SK-MEL-5 (cell line): Measurements from ENCODE around the gene THYN1. TPM values are rescaled to one million over a fixed set of nuclear protein-coding genes. Genes with fewer than 3 reads are reported as not detected.
"Not testable (repeated sequence)": the region's sequence is repeated elsewhere in the genome, so short reads cannot be mapped to it uniquely, and the experiment has no call there.

Experiments
- DNase-seq: peaks from one replicate; pipeline ENCODE4 v3.0.0-alpha.2; 2016; ENCODE audit warnings: low read depth, low spot score
- in situ Hi-C: cut with HindIII; loops from 2 replicates; pipeline ENCODE4 v1.10.0; 2016; ENCODE audit warnings: low sequenced_read_pairs, high pct_unique_total_duplicates, low pct_unique_long_range_greater_than_20kb
- total RNA-seq: library from RNA; depleted of rRNA; stranded (reverse); fragments of >200 nt; shearing (Covaris generic); gene quantifications from 2 replicates; pipeline ENCODE4 v1.2.3, GENCODE V29; 2014

Gene THYN1
- total RNA-seq, 1 experiment from 2014 or later, result 25.3 TPM

DNA sequence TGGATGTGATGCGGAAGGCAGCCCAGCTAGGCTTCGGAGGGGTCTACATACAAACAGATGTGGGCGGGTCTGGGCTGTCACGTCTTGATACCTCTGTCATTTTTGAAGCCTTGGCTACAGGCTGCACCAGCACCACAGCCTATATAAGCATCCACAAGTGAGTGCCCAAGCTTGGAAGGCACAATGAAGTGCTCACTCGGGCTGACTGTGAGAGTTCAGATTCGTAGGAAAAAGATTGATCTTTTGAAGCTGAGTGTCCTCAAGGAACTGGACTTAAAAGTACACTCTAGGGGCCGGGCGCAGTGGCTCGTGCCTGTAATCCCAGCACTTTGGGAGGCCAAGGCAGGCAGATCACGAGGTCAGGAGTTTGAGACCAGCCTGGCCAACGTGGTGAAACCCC is 3.9 kb upstream of the THYN1 start:
- no peak for DNase-seq
- in situ Hi-C loops, result no loop called here

- in situ Hi-C loops, DNase-seq: not testable (repeated sequence)
Observed at GRCh38 chr11:134255184-134255561, 2.0 kb upstream of the THYN1 start.

DNA sequence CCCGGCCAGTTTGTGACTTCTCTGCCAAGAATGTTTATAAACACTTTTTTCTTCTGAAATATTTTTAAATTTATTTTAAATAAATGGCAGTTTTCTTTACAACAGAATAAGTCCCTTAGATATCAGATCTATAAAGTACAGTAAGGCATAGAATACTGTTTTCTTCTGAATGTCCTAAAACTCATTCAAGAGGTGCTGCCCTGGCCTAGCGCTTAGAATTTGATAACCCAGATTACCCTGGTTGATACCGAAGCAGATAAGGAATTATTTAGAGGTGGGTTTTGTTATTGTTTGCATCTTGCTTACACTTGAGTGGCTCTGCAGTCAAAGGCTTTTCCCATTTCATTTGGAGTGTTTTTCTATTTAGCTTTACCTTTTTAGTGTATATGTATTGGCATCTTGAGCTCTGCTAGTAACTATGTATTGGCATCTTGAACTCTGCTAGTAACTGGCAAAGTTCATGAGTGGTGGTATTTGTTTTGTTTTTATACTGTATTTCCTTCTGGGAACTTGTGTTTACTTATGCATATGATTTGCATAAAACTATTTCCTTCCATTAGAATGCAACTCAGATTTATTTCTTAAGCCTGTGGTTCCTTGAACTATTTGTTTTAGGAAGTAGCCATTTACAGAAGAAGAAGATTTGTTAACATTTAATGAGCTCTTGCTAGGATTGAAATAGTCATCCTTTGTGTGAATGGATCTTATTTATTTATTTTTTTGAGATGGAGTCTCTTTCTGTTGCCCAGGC is 1.5 kb upstream of the THYN1 start:
- no peak for DNase-seq
- in situ Hi-C loops, result no loop called here

GRCh38 chr11:134252346-134253187 is 585 bp downstream of the THYN1 start:
- no peak for DNase-seq
- in situ Hi-C loops, result no loop called here

DNA sequence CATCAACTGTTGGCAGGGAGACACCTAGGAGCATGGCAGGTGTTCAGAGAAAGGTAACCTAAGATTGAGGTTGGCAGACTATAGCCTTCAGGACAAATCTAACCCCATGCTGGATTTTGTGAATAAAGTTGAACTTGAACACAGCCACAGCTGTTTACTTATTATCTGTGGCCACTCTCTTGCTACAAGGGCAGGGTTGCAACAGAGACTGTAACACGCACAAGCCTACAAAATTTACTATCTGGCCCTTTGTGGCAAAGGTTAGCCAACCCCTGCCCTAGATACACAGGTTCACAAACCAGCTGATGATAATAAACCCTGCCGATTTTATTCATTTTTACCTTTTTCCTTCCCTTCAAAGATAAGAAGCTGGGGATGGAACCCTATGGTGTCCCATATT is 2.5 kb downstream of the THYN1 start:
- no peak for DNase-seq
- in situ Hi-C loops, result no loop called here

GRCh38 chr11:134250246-134250645 is 2.9 kb downstream of the THYN1 start:
- in situ Hi-C loops, result no loop called here
- no peak for DNase-seq

DNA sequence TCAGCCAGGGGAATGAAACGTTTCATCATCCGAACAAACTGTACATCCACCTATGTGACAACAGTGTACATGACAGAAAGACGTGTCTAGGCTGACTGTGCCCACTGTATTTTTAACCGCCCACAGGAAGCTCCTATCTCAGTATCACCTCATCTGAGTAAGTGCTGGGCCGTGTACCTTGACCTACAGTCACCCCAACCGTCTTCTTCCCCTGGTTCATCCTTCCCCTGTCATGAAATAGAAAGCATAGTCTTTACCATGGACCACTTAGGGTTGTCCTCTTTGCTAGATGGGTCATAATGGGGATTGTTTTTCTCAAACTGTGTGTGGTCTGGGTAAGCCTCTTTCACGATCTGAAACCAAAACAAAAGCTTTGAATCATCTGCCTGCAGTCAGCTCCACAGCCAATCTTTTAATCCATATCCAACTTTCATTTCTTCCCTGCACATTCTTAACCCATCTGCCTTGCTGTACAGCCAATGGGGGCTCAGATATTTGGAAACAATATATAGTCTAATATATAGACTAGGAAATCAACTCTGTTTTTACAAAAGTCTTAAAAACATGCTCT is 4.2 kb downstream of the THYN1 start:
- in situ Hi-C loops, result no loop called here
- DNase-seq, result no peak

- in situ Hi-C loops, result no loop called here
- no peak for DNase-seq
Observed at GRCh38 chr11:134246678-134247077, 6.5 kb downstream of the THYN1 start.

DNA sequence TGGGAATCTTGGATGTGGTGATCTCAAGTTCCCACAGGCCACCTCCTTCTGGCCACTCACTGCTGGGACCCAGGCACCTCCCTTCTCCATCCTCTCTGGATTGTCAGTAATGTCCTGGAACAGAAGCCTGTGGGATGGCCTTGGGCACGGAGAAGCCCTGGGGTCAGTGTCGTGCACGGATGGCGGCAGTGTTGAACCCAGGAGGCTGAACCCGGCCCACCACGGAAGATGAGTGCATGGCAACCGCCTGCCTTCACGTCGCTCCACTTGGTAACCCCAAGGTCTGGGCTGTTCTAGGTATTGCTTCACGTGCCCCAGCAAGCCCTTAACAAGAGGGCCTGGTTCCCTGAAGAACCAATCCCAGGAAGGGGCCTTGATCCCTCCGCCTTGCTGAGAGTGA is 7.1 kb downstream of the THYN1 start:
- DNase-seq, result no peak
- in situ Hi-C loops, result no loop called here

DNA sequence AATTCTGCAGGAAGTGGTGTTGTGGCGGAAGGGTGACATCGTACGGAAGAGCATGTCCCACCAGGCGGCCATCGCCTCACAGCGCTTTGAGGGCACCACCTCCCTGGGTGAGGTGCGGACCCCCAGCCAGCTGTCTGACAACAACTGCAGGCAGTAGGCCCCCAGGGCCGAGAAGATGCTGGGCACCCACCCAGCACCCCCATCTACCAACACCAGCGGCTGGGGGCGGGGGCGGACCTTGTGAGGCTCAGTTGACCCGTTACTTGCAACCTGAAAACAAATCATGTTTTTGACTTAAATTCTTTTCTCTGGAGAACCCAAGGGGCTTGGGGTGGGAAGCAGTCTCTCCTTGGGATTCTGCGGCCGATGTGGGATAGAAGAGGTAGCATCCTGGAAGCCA is 7.7 kb downstream of the THYN1 start:
- no peak for DNase-seq
- in situ Hi-C loops, result no loop called here

DNA sequence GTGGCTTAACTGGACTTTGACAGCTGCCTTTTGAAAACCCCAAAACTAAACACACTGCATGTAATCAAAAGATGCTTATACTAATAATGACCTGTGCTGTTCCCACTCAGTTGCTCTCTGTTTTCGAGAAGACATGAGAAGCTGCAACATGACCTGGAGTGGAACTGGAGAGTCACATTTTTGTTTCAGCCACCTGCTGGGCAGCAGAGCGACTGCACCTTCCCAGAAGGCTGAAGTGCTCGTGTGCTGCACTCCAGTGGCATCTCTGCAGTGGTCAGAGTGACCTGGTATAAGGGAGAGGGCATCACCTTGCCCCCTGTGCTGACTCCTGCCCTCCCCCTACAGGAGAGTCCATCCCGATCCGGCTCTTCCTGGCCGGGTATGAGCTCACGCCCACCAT is 8.6 kb downstream of the THYN1 start:
- DNase-seq, result peak; percentile 43

DNA sequence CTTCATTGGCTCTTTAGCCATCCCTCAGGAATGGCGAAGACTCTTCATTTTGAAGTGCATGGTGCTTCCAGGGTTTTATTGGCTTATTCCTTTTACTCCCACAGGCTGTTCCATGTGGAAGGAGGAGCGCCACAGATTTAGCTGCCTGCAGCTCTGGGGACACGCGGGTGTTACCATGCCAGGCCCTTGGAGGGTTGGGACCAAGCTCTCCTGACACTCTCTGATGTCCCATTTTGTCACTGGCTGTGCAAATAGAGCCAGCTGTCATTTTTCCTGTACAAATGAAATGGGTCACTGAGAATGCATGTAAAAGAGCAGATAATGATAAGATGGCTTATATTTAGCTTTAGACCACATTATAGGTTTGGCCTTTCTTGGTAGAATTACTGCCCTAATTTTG is 9.2 kb downstream of the THYN1 start:
- no peak for DNase-seq
- in situ Hi-C loops, result no loop called here

More for the DNA sequence above, 8.6 kb downstream of the THYN1 start:
- in situ Hi-C loops, result no loop called here

DNA sequence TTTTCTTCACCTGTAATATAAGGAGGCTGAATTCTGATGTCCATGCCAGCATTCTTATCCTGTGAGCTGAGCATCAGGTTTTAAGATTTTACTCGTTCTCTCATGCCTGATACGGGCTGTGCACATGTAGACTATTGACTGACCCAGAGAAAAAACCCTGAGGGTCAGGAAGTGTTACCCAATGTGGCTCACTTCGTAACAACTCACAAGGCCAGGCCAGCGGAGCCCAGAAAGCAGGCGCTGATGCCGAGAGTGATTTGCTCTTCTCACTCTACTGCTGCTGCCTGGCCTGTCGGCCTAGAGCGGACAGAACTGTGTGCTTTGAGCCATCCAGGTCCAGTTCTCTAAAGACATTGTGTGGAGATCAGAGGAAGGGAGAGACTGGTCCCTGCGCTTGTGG is 10.8 kb downstream of the THYN1 start:
- no peak for DNase-seq
- in situ Hi-C loops, result no loop called here

GRCh38 chr11:134240592-134240991 is 12.6 kb downstream of the THYN1 start:
- in situ Hi-C loops, result no loop called here
- DNase-seq, result no peak

- no peak for DNase-seq
- in situ Hi-C loops, result no loop called here
Observed at GRCh38 chr11:134238956-134239355, 14.2 kb downstream of the THYN1 start.

DNA sequence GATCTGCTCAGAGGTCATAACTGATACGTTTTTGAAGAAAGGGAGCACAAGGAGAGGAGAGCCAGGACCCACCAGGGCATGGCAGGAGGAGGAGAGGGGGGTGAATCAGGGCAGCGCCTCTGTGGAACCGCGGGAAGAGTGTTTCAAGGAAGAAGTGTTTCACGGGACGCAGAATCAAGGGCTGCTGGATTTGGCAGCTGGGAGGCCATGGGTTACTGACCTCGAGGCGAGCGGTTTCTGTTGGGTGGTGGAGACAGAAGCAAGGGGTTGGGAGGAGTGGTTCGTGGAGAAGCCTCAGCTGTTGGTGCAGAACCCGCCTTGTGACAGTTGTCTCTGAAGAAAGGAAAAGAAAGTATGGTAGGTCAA is 15.6 kb downstream of the THYN1 start:
- no peak for DNase-seq
- in situ Hi-C loops, result no loop called here

DNA sequence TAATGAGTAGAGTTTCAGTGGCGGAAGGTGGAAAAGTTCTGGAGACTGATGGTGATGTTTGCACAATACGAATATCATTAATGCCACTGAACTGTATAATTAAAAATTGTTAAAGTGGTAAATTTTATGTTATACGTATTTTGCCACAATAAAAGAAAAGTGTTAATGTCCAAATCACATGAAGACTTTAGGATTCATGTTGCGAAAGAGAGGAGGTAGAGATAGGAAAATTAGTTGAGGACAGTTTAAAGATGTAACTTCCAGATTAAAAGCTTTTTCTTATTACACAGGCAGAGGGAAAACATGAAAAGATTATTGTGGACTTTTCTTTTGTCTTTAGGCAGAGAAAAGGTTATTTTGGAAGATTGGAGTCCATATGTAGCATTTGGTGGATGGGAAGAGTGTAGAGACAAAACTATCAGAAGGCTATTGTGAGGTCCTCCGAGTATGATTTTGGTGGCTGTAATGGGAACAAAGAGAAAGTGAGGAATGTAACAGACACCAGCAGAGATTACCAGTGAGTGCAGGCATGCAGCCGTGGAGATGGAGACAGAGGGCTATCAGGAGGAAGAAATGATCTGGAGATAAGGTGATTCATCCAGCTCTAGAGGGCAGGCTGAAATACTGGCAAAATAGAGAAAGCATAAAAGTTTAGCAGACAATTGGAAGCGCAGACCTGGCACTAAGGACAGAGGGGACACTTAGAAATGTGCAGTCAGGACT is 16.2 kb downstream of the THYN1 start:
- in situ Hi-C loops, result no loop called here
- DNase-seq, result no peak

DNA sequence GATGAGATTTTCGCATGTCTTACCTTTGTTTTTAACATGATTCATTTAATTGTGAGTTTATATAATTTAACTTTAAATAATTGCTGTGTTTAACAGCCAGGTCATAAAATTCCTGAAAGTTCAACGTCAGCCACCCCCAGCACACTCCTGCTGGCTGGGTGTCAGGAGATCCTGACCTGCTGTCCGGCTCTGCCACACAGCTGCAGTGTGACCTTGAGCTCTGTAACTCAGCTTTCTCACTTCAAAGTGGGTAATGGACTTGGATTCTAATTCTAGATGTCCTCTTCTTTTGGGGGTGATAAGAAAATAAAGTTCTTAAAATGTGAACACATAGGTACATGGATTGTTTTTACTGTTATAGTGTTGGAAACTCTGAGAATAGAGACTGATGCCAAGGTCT is 17.8 kb downstream of the THYN1 start:
- in situ Hi-C loops, result no loop called here
- no peak for DNase-seq
